HG03520 (cell line): ENCODE measurements around the gene TCOF1.
A peak's percentile ranks its signal among the peaks of the same experiment; 100 is the strongest.

Experiments used
- ATAC-seq: cut with Tn5 transposase; IDR thresholded peaks from one replicate; pipeline ENCODE4 v1.9.1; 2021; ENCODE audit warnings: mild to moderate bottlenecking, moderate library complexity; ENCODE audit not compliant: unreplicated experiment

Gene TCOF1

DNA sequence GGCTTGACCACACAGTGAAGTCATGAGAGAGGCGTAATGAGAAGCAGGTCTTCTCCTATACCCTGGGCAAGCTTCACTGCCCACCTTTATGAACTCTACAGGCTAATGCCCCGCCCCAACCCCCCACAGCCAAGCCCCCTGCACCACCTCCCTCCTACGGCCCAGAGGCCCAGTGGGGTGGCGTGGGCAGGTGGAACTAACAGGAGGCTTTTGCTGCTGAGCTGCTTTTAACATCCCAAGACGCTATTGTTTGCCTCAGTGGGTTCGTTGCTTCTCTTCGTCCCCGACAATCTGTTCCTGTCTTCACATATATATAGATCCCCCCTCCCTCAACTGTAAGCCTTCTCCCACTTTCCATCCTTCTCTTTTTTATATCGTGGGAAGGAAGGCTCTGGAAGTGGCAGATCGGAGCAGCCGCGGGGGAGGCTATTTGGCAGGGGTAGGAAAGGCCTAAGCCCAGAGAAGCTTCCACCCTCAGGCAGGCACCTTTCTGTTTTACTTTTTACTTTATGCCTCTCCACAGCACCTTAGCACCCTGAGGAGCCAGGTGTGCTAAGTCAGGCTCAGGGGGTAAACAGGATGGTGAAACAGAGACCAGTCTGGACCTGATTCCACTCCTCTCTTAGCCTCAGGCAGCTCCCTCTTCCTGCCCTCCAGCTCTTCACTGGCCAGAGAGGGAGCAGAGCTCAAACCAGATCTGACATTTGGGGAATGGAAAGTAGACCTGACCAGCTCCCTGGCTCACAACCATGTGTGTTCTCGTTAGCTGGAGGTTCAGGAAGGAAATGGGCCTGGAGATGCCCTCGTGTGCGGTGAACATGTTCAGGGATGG is 28.7 kb downstream of the TCOF1 start:
- no peak for ATAC-seq

- ATAC-seq, result no peak
These were observed 32.2 kb downstream of the TCOF1 start for GRCh38 chr5:150389531-150390266.

DNA sequence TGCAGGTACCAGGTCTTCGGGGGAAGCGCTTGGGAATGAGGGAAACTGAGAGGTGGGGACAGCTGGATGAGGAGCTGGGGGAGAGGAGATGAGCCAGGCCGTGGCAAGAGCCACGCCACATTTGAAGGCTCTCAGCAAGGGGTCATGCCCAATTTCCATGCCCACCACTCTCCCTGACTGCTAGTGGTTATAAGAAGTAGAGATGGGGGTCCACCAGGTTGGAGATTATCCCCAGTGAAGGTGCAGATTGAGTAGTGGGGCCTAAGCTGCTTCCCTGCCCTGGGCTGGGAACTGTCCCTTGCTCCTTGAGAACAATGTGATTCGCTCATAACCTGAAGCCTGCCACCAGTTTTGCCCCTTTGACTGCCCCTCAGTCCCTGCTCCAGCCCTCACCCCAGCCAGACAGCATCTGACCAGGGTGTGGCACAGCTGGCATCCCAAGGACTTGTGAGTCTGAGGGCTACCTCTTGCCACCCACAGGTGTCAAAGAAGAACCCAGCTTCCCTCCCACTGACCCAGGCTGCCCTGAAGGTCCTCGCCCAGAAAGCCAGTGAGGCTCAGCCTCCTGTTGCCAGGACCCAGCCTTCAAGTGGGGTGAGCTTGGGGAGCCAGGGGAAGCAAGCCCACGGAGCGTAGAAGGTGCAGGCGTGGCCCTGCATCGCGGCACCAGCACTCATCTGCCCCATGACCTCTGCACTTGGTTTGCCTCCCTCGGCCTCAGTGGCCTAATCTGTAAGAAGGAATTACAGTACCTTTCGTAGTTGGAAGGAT is 33.8 kb downstream of the TCOF1 start:
- ATAC-seq, result no peak

- no peak for ATAC-seq
These were observed 34.5 kb downstream of the TCOF1 start for GRCh38 chr5:150391986-150392385.

DNA sequence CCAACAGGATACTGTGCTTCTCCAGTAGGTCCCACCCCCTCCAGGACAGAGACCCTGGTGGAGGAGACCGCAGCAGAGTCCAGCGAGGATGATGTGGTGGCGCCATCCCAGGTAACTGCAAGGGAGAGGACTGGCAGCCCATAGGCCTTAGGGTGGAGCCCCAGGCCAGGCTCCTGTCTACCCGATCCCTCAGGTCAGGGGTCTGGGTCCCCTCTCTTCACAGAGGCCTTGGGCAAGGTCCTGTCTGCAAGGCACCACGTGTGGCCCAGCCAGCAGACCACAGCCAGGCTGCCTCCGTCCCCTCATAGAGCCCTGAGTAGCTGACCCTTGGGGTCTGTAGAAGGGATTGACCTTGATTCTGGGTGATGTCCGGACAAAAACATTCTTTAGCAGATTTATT is 35.2 kb downstream of the TCOF1 start:
- no peak for ATAC-seq

- ATAC-seq, result no peak
These were observed 35.7 kb downstream of the TCOF1 start for GRCh38 chr5:150393096-150393645.

DNA sequence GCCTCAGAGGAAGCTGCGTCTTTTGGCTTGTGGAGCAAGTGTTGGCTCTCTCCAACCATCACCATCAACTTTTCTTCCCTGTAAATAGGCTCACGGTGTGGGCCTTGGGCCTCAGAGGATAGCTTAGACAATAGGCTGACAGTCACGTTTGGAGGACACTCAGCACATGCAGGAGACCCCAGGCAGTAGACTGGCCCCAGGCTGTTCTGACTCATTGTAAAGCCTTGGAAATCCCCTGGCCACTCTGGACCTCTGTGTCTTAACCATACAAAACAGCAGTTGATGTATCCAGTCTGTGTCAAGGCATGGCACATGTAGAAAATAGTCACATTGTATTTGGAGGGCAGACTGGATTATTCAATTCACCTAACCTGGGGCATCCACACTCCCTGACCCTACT is 36.6 kb downstream of the TCOF1 start:
- no peak for ATAC-seq

DNA sequence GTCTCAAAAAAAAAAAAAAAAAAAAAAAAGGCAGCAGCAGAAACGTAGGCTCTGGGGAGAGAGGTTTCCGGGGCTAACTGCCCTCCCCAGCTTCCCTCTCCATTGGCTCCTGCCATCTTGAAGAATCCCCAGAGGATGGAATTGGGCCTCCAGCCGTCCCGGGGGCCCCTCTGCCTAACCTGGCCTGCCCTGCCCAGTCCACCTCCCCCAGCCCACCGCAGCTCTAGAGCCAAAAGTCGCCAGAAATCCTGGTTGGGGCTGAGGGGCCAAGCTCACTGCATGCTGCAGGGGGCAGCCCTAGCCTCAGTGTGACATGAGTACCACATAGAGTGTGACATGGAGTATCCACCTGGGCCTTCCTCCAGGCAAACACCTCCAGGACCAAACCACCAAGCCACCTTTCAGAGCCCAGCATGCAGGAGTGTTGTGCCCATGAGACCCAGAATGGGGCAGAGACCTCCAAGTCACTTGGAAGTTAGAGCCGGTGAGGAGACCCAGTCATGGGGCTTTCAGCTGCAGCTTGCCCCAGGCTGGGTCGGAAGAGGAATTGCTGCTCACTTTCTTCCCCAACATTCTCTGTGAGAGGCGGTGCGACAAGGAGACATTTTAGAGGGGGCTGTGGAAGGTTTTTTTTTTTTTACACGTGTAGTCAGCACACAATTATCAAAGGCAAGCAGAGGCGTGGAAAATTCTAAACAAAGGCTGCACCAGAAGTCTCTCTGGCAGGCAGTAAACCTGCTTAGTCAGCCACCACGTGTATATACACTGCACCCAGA is 37.6 kb downstream of the TCOF1 start:
- no peak for ATAC-seq

DNA sequence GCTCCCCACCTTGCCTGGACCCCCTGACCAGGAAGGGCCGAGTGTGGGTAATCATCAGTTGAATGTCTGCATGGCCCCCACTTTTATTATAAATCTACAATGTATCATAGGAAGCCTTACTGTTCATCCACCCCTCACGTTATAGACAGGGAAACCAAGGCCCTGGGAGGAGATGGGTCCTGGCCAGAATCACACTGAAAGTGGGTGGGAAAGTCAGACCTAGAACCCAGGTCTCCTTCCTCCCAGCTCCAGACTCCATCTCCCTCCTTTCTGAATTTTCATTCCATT is 38.1 kb downstream of the TCOF1 start:
- no peak for ATAC-seq

- no peak for ATAC-seq
These were observed 38.8 kb downstream of the TCOF1 start for GRCh38 chr5:150396267-150396666.

GRCh38 chr5:150397146-150397781 is 39.8 kb downstream of the TCOF1 start:
- no peak for ATAC-seq

- no peak for ATAC-seq
These were observed 40.6 kb downstream of the TCOF1 start for GRCh38 chr5:150397782-150398721.

- ATAC-seq, result peak; percentile 71
These were observed 41.4 kb downstream of the TCOF1 start for GRCh38 chr5:150398722-150399523.

DNA sequence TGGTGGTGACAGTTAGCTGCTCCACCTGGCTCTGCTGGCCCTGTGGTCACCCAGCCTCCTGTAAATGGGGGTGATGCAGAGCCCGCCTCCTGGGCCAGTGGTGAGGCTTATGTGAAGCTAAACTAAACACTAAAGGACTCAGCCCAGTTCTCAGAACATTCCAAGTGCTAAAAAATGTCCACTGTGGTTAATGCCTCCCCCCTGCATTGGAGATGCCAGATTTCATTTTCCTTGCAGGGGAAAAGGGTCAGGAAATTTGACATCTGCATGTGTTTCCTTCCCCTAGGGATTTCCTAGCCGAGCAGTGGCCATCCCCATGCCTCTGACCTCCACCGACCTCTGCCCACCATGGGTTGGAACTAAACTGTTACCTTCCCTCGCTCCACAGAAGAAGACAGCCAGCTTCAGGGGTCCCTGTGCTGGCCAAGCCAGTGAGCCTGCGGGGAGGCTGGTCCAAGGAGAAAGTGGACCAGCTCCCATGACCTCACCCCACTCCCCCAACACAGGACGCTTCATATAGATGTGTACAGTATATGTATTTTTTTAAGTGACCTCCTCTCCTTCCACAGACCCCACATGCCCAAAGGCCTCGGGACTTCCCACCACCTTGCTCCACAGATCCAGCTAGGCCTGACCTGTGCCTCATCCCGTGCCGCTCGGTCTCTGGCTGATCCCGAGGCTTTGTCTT is 42.2 kb downstream of the TCOF1 start:
- peak; percentile 13 for ATAC-seq

DNA sequence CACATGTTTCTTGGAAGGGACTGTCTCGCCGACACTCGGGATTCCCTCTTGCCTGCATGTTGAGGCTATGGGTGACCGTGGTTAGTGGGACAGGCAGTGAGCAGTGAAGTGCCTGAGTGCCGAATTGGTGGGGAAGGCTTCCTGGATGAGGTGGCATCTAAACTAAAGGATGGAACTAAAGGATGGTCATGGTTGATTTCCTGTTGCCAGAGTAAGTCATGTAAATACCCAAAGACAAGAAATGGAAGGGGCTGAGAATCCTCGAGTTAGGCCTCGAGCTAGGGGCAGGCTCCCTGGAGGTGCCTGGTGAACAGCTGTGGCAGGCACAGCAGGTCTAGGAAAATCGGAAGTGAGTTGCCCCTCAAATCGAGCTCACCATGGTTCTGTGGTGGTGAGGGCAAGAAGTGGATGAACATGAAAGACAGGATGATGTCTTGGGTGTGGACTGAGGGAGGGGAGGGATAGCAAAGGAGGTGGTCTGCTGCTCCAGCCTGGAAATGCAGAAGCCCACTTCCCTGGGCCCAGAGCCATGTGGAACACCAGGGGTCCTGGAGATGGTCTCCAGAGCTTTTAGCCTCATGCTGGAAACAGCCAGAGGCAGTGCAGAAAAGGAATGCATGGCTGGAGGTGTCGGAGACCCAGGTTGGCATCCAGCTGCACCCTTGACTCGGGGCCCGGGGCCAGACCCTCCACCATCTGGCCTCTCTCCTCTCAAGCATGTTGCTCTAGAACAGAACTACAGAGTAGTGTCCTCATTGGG is 43.0 kb downstream of the TCOF1 start:
- no peak for ATAC-seq

DNA sequence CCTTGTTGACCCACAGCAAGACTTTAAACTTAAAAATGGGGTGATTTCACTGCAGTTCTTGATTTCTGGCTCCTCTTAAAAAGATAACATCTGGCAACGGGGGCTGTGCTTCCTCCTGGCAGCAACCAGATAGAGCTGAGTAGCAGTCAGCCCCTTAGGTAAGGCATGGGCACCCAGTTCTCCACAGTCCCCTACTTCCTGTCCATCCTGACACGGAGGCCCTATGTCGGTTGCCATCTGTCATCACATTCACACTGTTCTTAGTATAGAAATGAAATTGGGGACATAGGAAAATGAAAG is 43.5 kb downstream of the TCOF1 start:
- ATAC-seq, result no peak
